DND-41 (cell line): ENCODE results near the gene MRPS14.

Source experiments
- ATAC-seq: fragments of 200-7000 bp; cut with Tn5 transposase; 3 replicates; pipeline ENCODE4 v1.9.1; 2021; ENCODE audit warnings: low read depth; ENCODE audit not compliant: insufficient read depth
- DNase-seq: peaks from one replicate; pipeline ENCODE4 v3.0.0-alpha.2; 2020
- H2AFZ ChIP-seq: 2 replicates; pipeline ENCODE4 v1.6.0; 2012; ENCODE audit warnings: low read depth, low read length
- H3K27ac ChIP-seq: 2 replicates; pipeline ENCODE4 v1.5.1; 2012; ENCODE audit warnings: low read length, inconsistent platforms
- H3K27me3 ChIP-seq: fragments of 200-600 bp; sonication (generic); 2 replicates; pipeline ENCODE4 v1.6.0; 2012; ENCODE audit warnings: low read length, mild to moderate bottlenecking, inconsistent platforms; ENCODE audit not compliant: insufficient read depth, poor library complexity
- H3K36me3 ChIP-seq: 2 replicates; pipeline ENCODE4 v1.5.1; 2012; ENCODE audit warnings: low read length, inconsistent platforms; ENCODE audit not compliant: insufficient read depth
- H3K4me1 ChIP-seq: 2 replicates; pipeline ENCODE4 v1.5.1; 2012; ENCODE audit warnings: mild to moderate bottlenecking, low read length; ENCODE audit not compliant: insufficient read depth
- H3K4me2 ChIP-seq: 2 replicates; pipeline ENCODE4 v1.6.0; 2012; ENCODE audit warnings: mild to moderate bottlenecking, moderate library complexity, low read length, inconsistent platforms; ENCODE audit not compliant: insufficient read depth
- H3K4me3 ChIP-seq, 2 experiments: fragments of 200-600 bp in 1 of 2; shearing (Covaris generic) in 1 of 2; 2 replicates each; pipeline ENCODE4 v1.5.1; 2012 to 2016; ENCODE audit warnings: inconsistent platforms in 2 of 2, low read length in 2 of 2, mild to moderate bottlenecking in 2 of 2, low read depth in 1 of 2, moderate library complexity in 1 of 2
- H3K79me2 ChIP-seq: 2 replicates; pipeline ENCODE4 v1.6.0; 2012; ENCODE audit warnings: low read length, inconsistent platforms; ENCODE audit not compliant: insufficient read depth
- H3K9ac ChIP-seq: 2 replicates; pipeline ENCODE4 v1.6.0; 2012; ENCODE audit warnings: low read depth, mild to moderate bottlenecking, inconsistent platforms, low read length, moderate library complexity
- H3K9me3 ChIP-seq: 2 replicates; pipeline ENCODE4 v1.5.1; 2012; ENCODE audit warnings: low read length, moderate library complexity, mild to moderate bottlenecking, inconsistent platforms; ENCODE audit not compliant: insufficient read depth, severe bottlenecking
- H4K20me1 ChIP-seq: 2 replicates; pipeline ENCODE4 v1.6.0; 2012; ENCODE audit warnings: low read length; ENCODE audit not compliant: insufficient read depth
- CTCF ChIP-seq: IDR thresholded peaks from 2 replicates; pipeline ENCODE4 v1.5.1; 2012; ENCODE audit warnings: borderline replicate concordance, low read length, moderate library complexity, mild to moderate bottlenecking; ENCODE audit not compliant: poor library complexity, severe bottlenecking; ENCODE audit errors: extremely low read depth
- EZH2 ChIP-seq: IDR thresholded peaks from 3 replicates; pipeline ENCODE4 v1.6.1; 2012; ENCODE audit warnings: borderline replicate concordance, low read depth, mild to moderate bottlenecking, moderate library complexity, low read length, inconsistent platforms; ENCODE audit not compliant: severe bottlenecking

Gene MRPS14

GRCh38 chr1:175043824-175044223 is 20.6 kb upstream of the MRPS14 start:
- H3K79me2 ChIP-seq: no peaks in the 10 kb centered on the region
- H3K4me3 ChIP-seq: no peak overlapping the region
- TF ChIP-seq EZH2 (no peak), CTCF (no peak)
- no peaks in the 10 kb centered on the region for H3K27me3 ChIP-seq
- no peaks in the 10 kb centered on the region for H4K20me1 ChIP-seq
- H3K4me2 ChIP-seq: no peak overlapping the region
- H3K27ac ChIP-seq: no peak overlapping the region
- no peak for ATAC-seq
- H3K9ac ChIP-seq: no peak overlapping the region
- H3K4me1 ChIP-seq: no peaks in the 10 kb centered on the region
- H3K36me3 ChIP-seq: no peaks in the 10 kb centered on the region
- H3K9me3 ChIP-seq: no peaks in the 10 kb centered on the region
- H2AFZ ChIP-seq: no peak overlapping the region
- no peak for DNase-seq

- H3K4me1 ChIP-seq: no peaks in the 10 kb centered on the region
Measured at GRCh38 chr1:175042650-175043049, 19.4 kb upstream of the MRPS14 start.

GRCh38 chr1:175040324-175040879 is 17.2 kb upstream of the MRPS14 start:
- DNase-seq (no peak), ATAC-seq (no peak)
- H3K4me3 ChIP-seq: no peak overlapping the region
- H3K9ac ChIP-seq: no peak overlapping the region
- TF ChIP-seq EZH2 (no peak), CTCF (no peak)
- H2AFZ ChIP-seq: no peak overlapping the region
- no peak overlapping the region for H3K27ac ChIP-seq
- H3K4me1 ChIP-seq: no peaks in the 10 kb centered on the region
- H3K9me3 ChIP-seq: no peaks in the 10 kb centered on the region
- H3K27me3 ChIP-seq: no peaks in the 10 kb centered on the region
- no peaks in the 10 kb centered on the region for H4K20me1 ChIP-seq
- H3K4me2 ChIP-seq: no peak overlapping the region
- no peaks in the 10 kb centered on the region for H3K36me3 ChIP-seq
- H3K79me2 ChIP-seq: no peaks in the 10 kb centered on the region

More at GRCh38 chr1:175042650-175043049, 19.4 kb upstream of the MRPS14 start:
- ATAC-seq: no peak
- Histone ChIP-seq H3K9me3 (no peaks in the 10 kb centered on the region), H3K79me2 (no peaks in the 10 kb centered on the region), H2AFZ (no peak overlapping the region), H3K36me3 (no peaks in the 10 kb centered on the region), H3K4me3 (no peak overlapping the region), H3K27ac (no peak overlapping the region), H3K27me3 (no peaks in the 10 kb centered on the region), H4K20me1 (no peaks in the 10 kb centered on the region), H3K9ac (no peak overlapping the region), H3K4me2 (no peak overlapping the region)
- DNase-seq: no peak
- TF ChIP-seq CTCF: no peak
- TF ChIP-seq EZH2: no peak

- H3K9me3 ChIP-seq: no peaks in the 10 kb centered on the region
- no peak for ATAC-seq
- DNase-seq: no peak
- H3K36me3 ChIP-seq: no peaks in the 10 kb centered on the region
- no peak overlapping the region for H3K27ac ChIP-seq
- no peaks in the 10 kb centered on the region for H3K79me2 ChIP-seq
- H2AFZ ChIP-seq: no peak overlapping the region
- no peak overlapping the region for H3K4me3 ChIP-seq
- H3K4me2 ChIP-seq: no peak overlapping the region
- no peaks in the 10 kb centered on the region for H3K27me3 ChIP-seq
- no peaks in the 10 kb centered on the region for H4K20me1 ChIP-seq
- H3K9ac ChIP-seq: no peak overlapping the region
- TF ChIP-seq CTCF: no peak
- no peak for TF ChIP-seq EZH2
- no peaks in the 10 kb centered on the region for H3K4me1 ChIP-seq
Measured at GRCh38 chr1:175037416-175037815, 14.2 kb upstream of the MRPS14 start.
